ENCODE results near the gene TAPBPL. TPM values are rescaled to one million over a fixed set of nuclear protein-coding genes. Genes with fewer than 3 reads are reported as not detected.

The TAPBPL gene
- total RNA-seq, 1 donor from 2014 or later = 0.96 TPM

DNA sequence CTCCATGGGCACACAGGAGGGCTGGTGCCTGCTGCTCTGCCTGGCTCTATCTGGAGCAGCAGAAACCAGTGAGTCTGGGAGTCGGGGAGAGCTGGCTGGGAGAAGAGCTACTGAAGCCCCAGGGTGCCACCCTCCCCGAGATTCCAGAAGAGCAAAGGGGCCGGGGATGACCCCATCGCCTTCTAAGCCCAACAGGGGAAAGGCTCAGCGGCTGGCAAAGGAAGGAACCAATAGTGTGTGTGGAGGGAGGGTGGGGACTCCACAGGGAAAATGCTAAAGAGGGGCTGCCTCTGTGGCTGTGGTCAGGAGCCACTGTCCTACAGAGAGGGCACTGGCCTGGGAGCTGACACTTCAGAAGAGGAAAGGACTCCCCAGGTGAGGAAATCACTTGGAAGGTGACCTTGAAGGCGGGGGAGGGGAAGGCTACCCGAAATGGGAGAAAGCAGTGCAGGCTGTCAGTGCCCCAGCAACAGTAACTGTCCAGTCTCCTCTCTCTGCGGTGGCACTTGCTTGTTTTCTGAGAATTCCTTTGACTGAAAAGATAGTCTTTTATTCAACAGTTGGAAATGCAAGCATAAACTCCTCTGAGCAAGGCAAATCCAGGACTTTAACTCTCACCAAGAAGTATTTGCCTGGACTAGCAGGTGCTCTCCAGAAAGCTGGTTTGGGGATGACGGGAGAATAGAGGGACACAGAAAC is 552 bp downstream of the TAPBPL start:
- Mint-ChIP-seq H3K27ac (ENCODE audit: unreplicated experiment) (peak overlapping the region; percentile 97), H3K9me3 (ENCODE audit: unreplicated experiment) (peaks cover 13% of the 10 kb centered on the region), H3K4me1 (ENCODE audit: low read depth, unreplicated experiment) (peaks cover 18% of the 10 kb centered on the region), H3K4me3 (ENCODE audit: unreplicated experiment) (no peak overlapping the region), H3K27me3 (ENCODE audit: unreplicated experiment) (peaks cover 7% of the 10 kb centered on the region), H3K36me3 (ENCODE audit: unreplicated experiment) (no peaks in the 10 kb centered on the region)
- no peak for DNase-seq
- TF ChIP-seq, protein P1, sequence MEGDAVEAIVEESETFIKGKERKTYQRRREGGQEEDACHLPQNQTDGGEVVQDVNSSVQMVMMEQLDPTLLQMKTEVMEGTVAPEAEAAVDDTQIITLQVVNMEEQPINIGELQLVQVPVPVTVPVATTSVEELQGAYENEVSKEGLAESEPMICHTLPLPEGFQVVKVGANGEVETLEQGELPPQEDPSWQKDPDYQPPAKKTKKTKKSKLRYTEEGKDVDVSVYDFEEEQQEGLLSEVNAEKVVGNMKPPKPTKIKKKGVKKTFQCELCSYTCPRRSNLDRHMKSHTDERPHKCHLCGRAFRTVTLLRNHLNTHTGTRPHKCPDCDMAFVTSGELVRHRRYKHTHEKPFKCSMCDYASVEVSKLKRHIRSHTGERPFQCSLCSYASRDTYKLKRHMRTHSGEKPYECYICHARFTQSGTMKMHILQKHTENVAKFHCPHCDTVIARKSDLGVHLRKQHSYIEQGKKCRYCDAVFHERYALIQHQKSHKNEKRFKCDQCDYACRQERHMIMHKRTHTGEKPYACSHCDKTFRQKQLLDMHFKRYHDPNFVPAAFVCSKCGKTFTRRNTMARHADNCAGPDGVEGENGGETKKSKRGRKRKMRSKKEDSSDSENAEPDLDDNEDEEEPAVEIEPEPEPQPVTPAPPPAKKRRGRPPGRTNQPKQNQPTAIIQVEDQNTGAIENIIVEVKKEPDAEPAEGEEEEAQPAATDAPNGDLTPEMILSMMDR (IDR thresholded peaks at IDR 0.05; ENCODE audit: partially characterized antibody, unreplicated experiment) = no peak

DNA sequence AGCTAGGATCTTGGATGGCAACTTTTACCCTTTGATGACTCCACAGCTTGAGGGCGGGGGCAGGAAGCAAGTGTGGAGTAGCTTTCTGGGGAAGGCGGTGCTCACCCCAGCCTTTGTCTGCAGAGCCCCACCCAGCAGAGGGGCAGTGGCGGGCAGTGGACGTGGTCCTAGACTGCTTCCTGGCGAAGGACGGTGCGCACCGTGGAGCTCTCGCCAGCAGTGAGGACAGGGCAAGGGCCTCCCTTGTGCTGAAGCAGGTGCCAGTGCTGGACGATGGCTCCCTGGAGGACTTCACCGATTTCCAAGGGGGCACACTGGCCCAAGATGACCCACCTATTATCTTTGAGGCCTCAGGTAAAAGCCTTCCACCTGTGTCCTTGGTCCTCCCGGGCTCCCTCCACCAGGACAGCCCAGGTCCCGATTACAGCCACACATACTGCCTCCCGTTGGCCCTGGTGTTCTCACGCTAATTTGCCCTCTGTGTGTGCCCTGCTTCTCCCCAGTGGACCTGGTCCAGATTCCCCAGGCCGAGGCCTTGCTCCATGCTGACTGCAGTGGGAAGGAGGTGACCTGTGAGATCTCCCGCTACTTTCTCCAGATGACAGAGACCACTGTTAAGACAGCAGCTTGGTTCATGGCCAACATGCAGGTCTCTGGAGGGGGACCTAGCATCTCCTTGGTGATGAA is 1.2 kb downstream of the TAPBPL start:
- H3K27me3 Mint-ChIP-seq (ENCODE audit: unreplicated experiment) = peaks cover 7% of the 10 kb centered on the region
- TF ChIP-seq, protein P1 (IDR thresholded peaks at IDR 0.05; ENCODE audit: partially characterized antibody, unreplicated experiment) = no peak

DNA sequence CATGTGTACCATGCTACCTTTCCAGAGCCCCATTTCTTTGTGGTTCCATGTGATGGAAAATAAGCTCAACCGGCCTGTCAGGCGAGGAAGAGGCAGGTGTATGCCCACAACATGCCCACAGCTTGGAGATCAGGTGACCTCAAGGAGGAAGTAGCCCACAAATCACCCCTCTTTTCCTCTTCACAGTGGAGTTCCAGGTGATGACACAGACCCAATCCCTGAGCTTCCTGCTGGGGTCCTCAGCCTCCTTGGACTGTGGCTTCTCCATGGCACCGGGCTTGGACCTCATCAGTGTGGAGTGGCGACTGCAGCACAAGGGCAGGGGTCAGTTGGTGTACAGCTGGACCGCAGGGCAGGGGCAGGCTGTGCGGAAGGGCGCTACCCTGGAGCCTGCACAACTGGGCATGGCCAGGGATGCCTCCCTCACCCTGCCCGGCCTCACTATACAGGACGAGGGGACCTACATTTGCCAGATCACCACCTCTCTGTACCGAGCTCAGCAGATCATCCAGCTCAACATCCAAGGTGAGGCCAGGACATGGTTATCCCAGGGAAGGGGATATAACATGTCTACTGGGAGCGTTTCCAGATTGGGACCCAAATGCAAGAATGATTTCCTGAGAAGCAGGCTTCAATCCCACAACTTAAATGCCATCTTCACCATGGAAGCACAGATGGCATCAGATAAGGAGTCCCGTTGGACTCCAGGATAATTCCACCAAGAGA is 5.5 kb downstream of the TAPBPL start:
- no peak overlapping the region for H3K4me3 Mint-ChIP-seq (ENCODE audit: unreplicated experiment)
- H3K27ac Mint-ChIP-seq (ENCODE audit: unreplicated experiment) = no peak overlapping the region
- H3K4me1 Mint-ChIP-seq (ENCODE audit: low read depth, unreplicated experiment) = peaks cover 2% of the 10 kb centered on the region
- no peaks in the 10 kb centered on the region for H3K36me3 Mint-ChIP-seq (ENCODE audit: unreplicated experiment)
- H3K27me3 Mint-ChIP-seq (ENCODE audit: unreplicated experiment) = peaks cover 2% of the 10 kb centered on the region
- TF ChIP-seq, protein P1 (IDR thresholded peaks at IDR 0.05; ENCODE audit: partially characterized antibody, unreplicated experiment) = no peak
- H3K9me3 Mint-ChIP-seq (ENCODE audit: unreplicated experiment) = peaks cover 4% of the 10 kb centered on the region
- no peak for DNase-seq

More for the DNA sequence above, 1.2 kb downstream of the TAPBPL start:
- no peak for DNase-seq
- H3K27ac Mint-ChIP-seq (ENCODE audit: unreplicated experiment) = no peak overlapping the region
- no peaks in the 10 kb centered on the region for H3K36me3 Mint-ChIP-seq (ENCODE audit: unreplicated experiment)
- H3K4me1 Mint-ChIP-seq (ENCODE audit: low read depth, unreplicated experiment) = peaks cover 18% of the 10 kb centered on the region
- peaks cover 13% of the 10 kb centered on the region for H3K9me3 Mint-ChIP-seq (ENCODE audit: unreplicated experiment)
- no peak overlapping the region for H3K4me3 Mint-ChIP-seq (ENCODE audit: unreplicated experiment)

DNA sequence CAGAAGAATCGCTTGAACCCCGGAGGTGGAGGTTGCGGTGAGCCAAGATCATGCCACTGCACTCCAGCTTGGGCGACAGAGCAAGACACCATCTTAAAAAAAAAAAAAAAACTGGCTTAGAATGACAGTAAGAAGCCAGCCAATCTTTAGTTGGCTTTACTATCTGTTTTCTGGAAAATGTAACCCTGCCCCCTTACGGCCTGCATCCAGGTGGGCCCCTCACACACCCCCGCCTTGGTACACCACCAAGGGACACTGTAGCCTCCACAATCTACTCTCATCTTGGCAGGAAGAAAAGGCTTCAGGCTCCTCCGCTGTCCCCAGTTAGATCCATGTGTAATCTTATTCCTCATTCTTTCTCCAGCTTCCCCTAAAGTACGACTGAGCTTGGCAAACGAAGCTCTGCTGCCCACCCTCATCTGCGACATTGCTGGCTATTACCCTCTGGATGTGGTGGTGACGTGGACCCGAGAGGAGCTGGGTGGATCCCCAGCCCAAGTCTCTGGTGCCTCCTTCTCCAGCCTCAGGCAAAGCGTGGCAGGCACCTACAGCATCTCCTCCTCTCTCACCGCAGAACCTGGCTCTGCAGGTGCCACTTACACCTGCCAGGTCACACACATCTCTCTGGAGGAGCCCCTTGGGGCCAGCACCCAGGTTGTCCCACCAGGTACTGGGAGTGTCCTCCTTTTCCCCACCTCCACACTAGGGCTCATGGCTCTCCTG is 6.6 kb downstream of the TAPBPL start:
- Mint-ChIP-seq H3K4me3 (ENCODE audit: unreplicated experiment) (no peak overlapping the region), H3K4me1 (ENCODE audit: low read depth, unreplicated experiment) (peaks cover 2% of the 10 kb centered on the region), H3K27me3 (ENCODE audit: unreplicated experiment) (peaks cover 2% of the 10 kb centered on the region), H3K36me3 (ENCODE audit: unreplicated experiment) (peaks cover 3% of the 10 kb centered on the region), H3K9me3 (ENCODE audit: unreplicated experiment) (peaks cover 2% of the 10 kb centered on the region), H3K27ac (ENCODE audit: unreplicated experiment) (no peak overlapping the region)
- DNase-seq = no peak
- TF ChIP-seq, protein P1 (IDR thresholded peaks at IDR 0.05; ENCODE audit: partially characterized antibody, unreplicated experiment) = no peak

Data from glutamatergic neuron (in vitro differentiated cells).